Choroid plexus epithelial cell (primary cell): Measurements from ENCODE around the gene GSK3A.

Experiments used
- DNase-seq: peaks from one replicate; pipeline ENCODE4 v3.0.0-alpha.2; 2010; ENCODE audit warnings: low read depth
- H3K4me3 ChIP-seq: 2 replicates; pipeline ENCODE4 v1.5.1; 2011; ENCODE audit warnings: low read depth, mild to moderate bottlenecking, control low read depth, low read length, moderate library complexity
- CTCF ChIP-seq: conservative IDR thresholded peaks from 2 replicates; pipeline ENCODE4 v1.5.1; 2011; ENCODE audit warnings: low read depth, mild to moderate bottlenecking, control low read depth, inconsistent platforms, low read length, moderate library complexity

Gene GSK3A

GRCh38 chr19:42276284-42276683, 33.9 kb upstream of the GSK3A start:
- DNase-seq: no peak

GRCh38 chr19:42275517-42275916, 33.1 kb upstream of the GSK3A start:
- no peak overlapping the region for H3K4me3 ChIP-seq
- TF ChIP-seq CTCF: no peak
- no peak for DNase-seq

More at GRCh38 chr19:42276284-42276683, 33.9 kb upstream of the GSK3A start:
- TF ChIP-seq CTCF: no peak
- H3K4me3 ChIP-seq: no peak overlapping the region

GRCh38 chr19:42275103-42275502, 32.7 kb upstream of the GSK3A start:
- TF ChIP-seq CTCF: no peak
- no peak overlapping the region for H3K4me3 ChIP-seq
- no peak for DNase-seq

GRCh38 chr19:42274065-42274682, 31.8 kb upstream of the GSK3A start:
- no peak overlapping the region for H3K4me3 ChIP-seq
- TF ChIP-seq CTCF: no peak
- DNase-seq: no peak

- H3K4me3 ChIP-seq: no peak overlapping the region
- DNase-seq: no peak
- no peak for TF ChIP-seq CTCF
Observed at GRCh38 chr19:42273407-42274064, 31.1 kb upstream of the GSK3A start.

- no peak for DNase-seq
- no peak overlapping the region for H3K4me3 ChIP-seq
- TF ChIP-seq CTCF: no peak
Observed at GRCh38 chr19:42272989-42273406, 30.6 kb upstream of the GSK3A start.

GRCh38 chr19:42272535-42272897, 30.1 kb upstream of the GSK3A start:
- TF ChIP-seq CTCF: no peak
- H3K4me3 ChIP-seq: no peak overlapping the region
- no peak for DNase-seq
